Stimulated activated CD8-positive, alpha-beta memory T cell treated with anti-CD3 and anti-CD28 coated beads, Interleukin-15, amount 100 ng/mL, for 4 hours (primary cell): Measurements from ENCODE around the gene MAGI2.
"Not testable (repeated sequence)": the region's sequence is repeated elsewhere in the genome, so short reads cannot be mapped to it uniquely, and the experiment has no call there.

Experiments
- DNase-seq, 2 donors: peaks; one replicate each; pipeline ENCODE4 v3.0.0-alpha.2; 2020; ENCODE audit warnings: low read depth in 2 of 2

MAGI2 gene

GRCh38 chr7:78649976-78650375 is 803.5 kb downstream of the MAGI2 start:
- DNase-seq: no peak

GRCh38 chr7:78649236-78649635 is 804.2 kb downstream of the MAGI2 start:
- no peak for DNase-seq

GRCh38 chr7:78642751-78643150 is 810.7 kb downstream of the MAGI2 start:
- DNase-seq: no peak

GRCh38 chr7:78638364-78638763 is 815.1 kb downstream of the MAGI2 start:
- no peak for DNase-seq

GRCh38 chr7:78636727-78637126 is 816.7 kb downstream of the MAGI2 start:
- no peak for DNase-seq

- no peak for DNase-seq
Observed at GRCh38 chr7:78635026-78635793, 818.3 kb downstream of the MAGI2 start.

GRCh38 chr7:78634093-78634492 is 819.4 kb downstream of the MAGI2 start:
- DNase-seq: no peak

- DNase-seq: no peak
Observed at GRCh38 chr7:78620920-78621319, 832.5 kb downstream of the MAGI2 start.

GRCh38 chr7:78616539-78616938 is 836.9 kb downstream of the MAGI2 start:
- no peak for DNase-seq

GRCh38 chr7:78609281-78609680 is 844.2 kb downstream of the MAGI2 start:
- no peak for DNase-seq

GRCh38 chr7:78607099-78607498 is 846.4 kb downstream of the MAGI2 start:
- no peak for DNase-seq

- no peak for DNase-seq
Observed at GRCh38 chr7:78605119-78605518, 848.3 kb downstream of the MAGI2 start.

GRCh38 chr7:78601728-78602127 is 851.7 kb downstream of the MAGI2 start:
- DNase-seq: no peak

GRCh38 chr7:78594156-78594555 is 859.3 kb downstream of the MAGI2 start:
- no peak for DNase-seq

GRCh38 chr7:78588393-78588792 is 865.1 kb downstream of the MAGI2 start:
- DNase-seq: no peak

GRCh38 chr7:78587443-78588044 is 865.9 kb downstream of the MAGI2 start:
- no peak for DNase-seq

- DNase-seq: no peak
Observed at GRCh38 chr7:78585980-78586379, 867.5 kb downstream of the MAGI2 start.

GRCh38 chr7:78578686-78579085 is 874.8 kb downstream of the MAGI2 start:
- no peak for DNase-seq

GRCh38 chr7:78577174-78577952 is 876.1 kb downstream of the MAGI2 start:
- not testable (repeated sequence) for DNase-seq

- no peak for DNase-seq
Observed at GRCh38 chr7:78576236-78576635, 877.2 kb downstream of the MAGI2 start.

GRCh38 chr7:78571292-78571691 is 882.2 kb downstream of the MAGI2 start:
- no peak for DNase-seq

GRCh38 chr7:78568690-78569089 is 884.8 kb downstream of the MAGI2 start:
- DNase-seq: no peak

- no peak for DNase-seq
Observed at GRCh38 chr7:78567836-78568235, 885.6 kb downstream of the MAGI2 start.
